Sigmoid colon (tissue), 7 donors: ENCODE measurements around the gene C1GALT1C1. TPM values are rescaled to one million over a fixed set of nuclear protein-coding genes. Genes with fewer than 3 reads are reported as not detected.

Experiments used
- DNase-seq: peaks from one replicate; pipeline ENCODE4 v3.0.0-alpha.2; 2019
- H3K27ac ChIP-seq, 4 donors: fragments of 200-600 bp; sonication (generic); one replicate each; pipeline ENCODE4 v1.5.1; 2016 to 2019; ENCODE audit warnings: mild to moderate bottlenecking in 1 of 4
- H3K27me3 ChIP-seq, 3 donors: fragments of 200-600 bp; sonication (generic); one replicate each; pipeline ENCODE4 v1.5.1; 2019; ENCODE audit warnings: mild to moderate bottlenecking in 1 of 3
- H3K36me3 ChIP-seq, 4 donors: fragments of 200-600 bp; sonication (generic); one replicate each; pipeline ENCODE4 v1.5.1; 2016 to 2019
- H3K4me1 ChIP-seq, 4 donors: fragments of 200-600 bp; sonication (generic); one replicate each; pipeline ENCODE4 v1.5.1; 2017 to 2019
- H3K4me3 ChIP-seq, 4 donors: fragments of 200-600 bp; sonication (generic); one replicate each; pipeline ENCODE4 v1.5.1; 2017 to 2019; ENCODE audit warnings: mild to moderate bottlenecking in 2 of 4, moderate library complexity in 1 of 4
- H3K9me3 ChIP-seq, 4 donors: fragments of 200-600 bp in 3 of 4; sonication (generic) in 3 of 4; one replicate each; pipeline versions ENCODE4 v1.5.1 to v1.6.1; 2013 to 2019
- CTCF ChIP-seq, 4 experiments: fragments of 450-650 bp in 3 of 4; fragments of 200-600 bp in 1 of 4; IDR thresholded peaks; one replicate each; pipeline ENCODE4 v1.5.1; 2016 to 2019; ENCODE audit warnings: antibody characterized with exemption in 4 of 4, mild to moderate bottlenecking in 3 of 4, moderate library complexity in 2 of 4
- EP300 ChIP-seq, 4 donors: sonication (generic); formaldehyde crosslinking; IDR thresholded peaks; one replicate each; pipeline ENCODE4 v1.6.1; 2017; ENCODE audit warnings: antibody characterized with exemption in 4 of 4
- POLR2A ChIP-seq, 2 donors: fragments of 450-650 bp; IDR thresholded peaks; one replicate each; pipeline ENCODE4 v1.6.1; 2016; ENCODE audit warnings: antibody characterized with exemption in 2 of 2, mild to moderate bottlenecking in 2 of 2, moderate library complexity in 2 of 2
- POLR2AphosphoS5 ChIP-seq, 4 donors: sonication (generic); formaldehyde crosslinking; IDR thresholded peaks; one replicate each; pipeline ENCODE4 v1.6.1; 2017; ENCODE audit warnings: antibody characterized with exemption in 4 of 4
- WGBS, 2 donors: extraction: QIAGEN DNeasy Blood & Tissue Kit; methylation state at CpG; one replicate each; pipeline ENCODE4 v1.1.7; 2013; 5-methylcytosine and 5-hydroxymethylcytosine counted together
- intact Hi-C: fragments of 100-400 bp; cut with DNase I; formaldehyde crosslinking; loops from one replicate; pipeline ENCODE4 v1.15.1; 2023
- polyA plus RNA-seq, 3 donors: library from polyadenylated mRNA; stranded (reverse); fragments of 200-250 nt; gene quantifications; one replicate each; pipeline ENCODE4 v1.2.3, GENCODE V29; 2013
- total RNA-seq, 4 donors: library from RNA; depleted of rRNA; stranded (reverse); fragments of >200 nt; gene quantifications; one replicate each; pipeline ENCODE4 v1.1.0, GENCODE V29; 2016
- donor health status: healthy with polysubstance abuse.
- donor health status: Bipolar disorder and iron deficiency.
- donor health status: healthy.

C1GALT1C1 gene
- total and polyA plus RNA-seq, 7 donors = 5.4 to 31.7 (median 21.2) TPM

GRCh38 chrX:120614816-120615215 is 15.0 kb downstream of the C1GALT1C1 start:
- Histone ChIP-seq H3K9me3 (no peaks in the 10 kb centered on the region), H3K4me3 (no peak overlapping the region), H3K27ac (no peak overlapping the region), H3K36me3 (peaks cover 0 to 17% (median 0%) of the 10 kb centered on the region in 4 donors), H3K27me3 (no peaks in the 10 kb centered on the region), H3K4me1 (no peaks in the 10 kb centered on the region)
- DNase-seq = no peak
- no peak for TF ChIP-seq EP300 (IDR thresholded peaks at IDR 0.05)
- TF ChIP-seq POLR2AphosphoS5 (IDR thresholded peaks at IDR 0.05) = no peak
- no peak for TF ChIP-seq CTCF (IDR thresholded peaks at IDR 0.05)
- TF ChIP-seq POLR2A (IDR thresholded peaks at IDR 0.05) = no peak
- intact Hi-C loops = no loop called here

GRCh38 chrX:120612086-120612485 is 17.8 kb downstream of the C1GALT1C1 start:
- no peak overlapping the region for H3K27ac ChIP-seq
- no peaks in the 10 kb centered on the region for H3K27me3 ChIP-seq
- no peak for TF ChIP-seq POLR2A (IDR thresholded peaks at IDR 0.05)
- no peak for TF ChIP-seq EP300 (IDR thresholded peaks at IDR 0.05)
- TF ChIP-seq CTCF (IDR thresholded peaks at IDR 0.05) = no peak
- TF ChIP-seq POLR2AphosphoS5 (IDR thresholded peaks at IDR 0.05) = no peak
- H3K4me1 ChIP-seq = no peaks in the 10 kb centered on the region
- H3K4me3 ChIP-seq = no peak overlapping the region
- H3K36me3 ChIP-seq = peaks cover 0 to 24% (median 2%) of the 10 kb centered on the region in 4 donors
- H3K9me3 ChIP-seq = no peaks in the 10 kb centered on the region
- intact Hi-C loops = no loop called here
- 46 to 90% methylated on average over 1 of the region's 1 CpG for WGBS, 2 donors
- DNase-seq = no peak

- no peaks in the 10 kb centered on the region for H3K9me3 ChIP-seq
- peak overlapping the region; percentile 75 to 90 (median 84) for H3K27ac ChIP-seq
- peaks cover 0 to 11% (median 6%) of the 10 kb centered on the region in 4 donors for H3K4me1 ChIP-seq
- WGBS, 2 donors = 0% methylated on average over 5 of the region's 5 CpGs
- peak overlapping the region; percentile 47 to 57 (median 56) for H3K4me3 ChIP-seq
- H3K36me3 ChIP-seq = peaks cover 0 to 7% (median 2%) of the 10 kb centered on the region in 4 donors
- no peak for TF ChIP-seq EP300 (IDR thresholded peaks at IDR 0.05)
- peak in 1 of 4 donors; percentile 3 for TF ChIP-seq POLR2AphosphoS5 (IDR thresholded peaks at IDR 0.05)
- no peak for DNase-seq
- intact Hi-C loops = loop anchor here (2.0 kb wide), 1 partner anchor 44 kb away; the partner anchor contains the start of gene CUL4B
- H3K27me3 ChIP-seq = no peaks in the 10 kb centered on the region
Observed at GRCh38 chrX:120604361-120604782, 25.5 kb downstream of the C1GALT1C1 start.

- H3K9me3 ChIP-seq = no peaks in the 10 kb centered on the region
- H3K27ac ChIP-seq = peak within 1 kb of the TSS; percentile 75 to 90 (median 84)
- WGBS, 2 donors = 0% methylated on average over 31 of the region's 31 CpGs
- H3K4me3 ChIP-seq = peak within 1 kb of the TSS; percentile 47 to 57 (median 56)
- no peak for TF ChIP-seq CTCF (IDR thresholded peaks at IDR 0.05)
- TF ChIP-seq POLR2AphosphoS5 (IDR thresholded peaks at IDR 0.05) = peak in 3 of 4 donors; percentile 70 to 74 (median 73)
- peak in 2 of 4 donors; percentile 27 to 53 for TF ChIP-seq EP300 (IDR thresholded peaks at IDR 0.05)
- peak; percentile 25 to 40 for TF ChIP-seq POLR2A (IDR thresholded peaks at IDR 0.05)
- intact Hi-C loops = loop anchor here (2.0 kb wide), 1 partner anchor 43 kb away; the partner anchor contains the start of gene CUL4B
- peaks cover 0 to 11% (median 6%) of the 10 kb centered on the region in 4 donors for H3K4me1 ChIP-seq
- no peaks in the 10 kb centered on the region for H3K27me3 ChIP-seq
- peak; percentile 93 for DNase-seq
- H3K36me3 ChIP-seq = peaks cover 0 to 7% (median under 1%) of the 10 kb centered on the region in 4 donors
Observed at GRCh38 chrX:120603707-120604360, 26.0 kb downstream of the C1GALT1C1 start, which contains the start of gene MCTS1. MCTS1 (plus strand) TSS chrX:120604101; CDS start chrX:120604237, 136 bp downstream.

- Histone ChIP-seq H3K36me3 (no peaks in the 10 kb centered on the region), H3K9me3 (no peaks in the 10 kb centered on the region), H3K4me3 (no peak overlapping the region), H3K27me3 (no peaks in the 10 kb centered on the region), H3K4me1 (no peaks in the 10 kb centered on the region), H3K27ac (no peak overlapping the region)
- DNase-seq = no peak
- intact Hi-C loops = no loop called here
- 92 to 98% methylated on average over 2 of the region's 2 CpGs for WGBS, 2 donors
- TF ChIP-seq POLR2A (IDR thresholded peaks at IDR 0.05) = no peak
- TF ChIP-seq CTCF (IDR thresholded peaks at IDR 0.05) = no peak
- TF ChIP-seq EP300 (IDR thresholded peaks at IDR 0.05) = no peak
- no peak for TF ChIP-seq POLR2AphosphoS5 (IDR thresholded peaks at IDR 0.05)
Observed at GRCh38 chrX:120585702-120586101, 44.2 kb downstream of the C1GALT1C1 start.
